Stimulated activated CD4-positive, alpha-beta T cell treated with anti-CD3 and anti-CD28 coated beads, Interleukin-2, amount 100 ng/mL, for 24 hours (primary cell): ENCODE results near the gene SNTG2.

ENCODE experiments used
- DNase-seq, 2 donors: peaks; one replicate each; pipeline ENCODE4 v3.0.0-alpha.2; 2020

The SNTG2 gene

GRCh38 chr2:954687-955000 lies 4.0 kb downstream of the SNTG2 start:
- no peak for DNase-seq

GRCh38 chr2:955829-956731 lies 5.4 kb downstream of the SNTG2 start:
- no peak for DNase-seq

- DNase-seq = no peak
Observed at GRCh38 chr2:959457-959856, 8.8 kb downstream of the SNTG2 start.

- DNase-seq = no peak
Observed at GRCh38 chr2:960061-960736, 9.6 kb downstream of the SNTG2 start.

- DNase-seq = no peak
Observed at GRCh38 chr2:961786-962185, 11.1 kb downstream of the SNTG2 start.

GRCh38 chr2:963876-964275 lies 13.2 kb downstream of the SNTG2 start:
- no peak for DNase-seq

- DNase-seq = no peak
Observed at GRCh38 chr2:964562-964961, 13.9 kb downstream of the SNTG2 start.

GRCh38 chr2:965640-966147 lies 15.0 kb downstream of the SNTG2 start:
- DNase-seq = no peak

- no peak for DNase-seq
Observed at GRCh38 chr2:973129-973528, 22.5 kb downstream of the SNTG2 start.

GRCh38 chr2:974054-974453 lies 23.4 kb downstream of the SNTG2 start:
- no peak for DNase-seq

- no peak for DNase-seq
Observed at GRCh38 chr2:974502-974901, 23.9 kb downstream of the SNTG2 start.

GRCh38 chr2:975095-975494 lies 24.4 kb downstream of the SNTG2 start:
- DNase-seq = no peak

- no peak for DNase-seq
Observed at GRCh38 chr2:979069-979928, 28.6 kb downstream of the SNTG2 start.

- no peak for DNase-seq
Observed at GRCh38 chr2:980176-980575, 29.5 kb downstream of the SNTG2 start.

- no peak for DNase-seq
Observed at GRCh38 chr2:981258-981657, 30.6 kb downstream of the SNTG2 start.

- no peak for DNase-seq
Observed at GRCh38 chr2:981759-982158, 31.1 kb downstream of the SNTG2 start.

GRCh38 chr2:985317-985898 lies 34.8 kb downstream of the SNTG2 start:
- DNase-seq = no peak

- DNase-seq = no peak
Observed at GRCh38 chr2:987789-988188, 37.1 kb downstream of the SNTG2 start.

- DNase-seq = no peak
Observed at GRCh38 chr2:989781-990467, 39.3 kb downstream of the SNTG2 start.

- no peak for DNase-seq
Observed at GRCh38 chr2:990970-991369, 40.3 kb downstream of the SNTG2 start.

- no peak for DNase-seq
Observed at GRCh38 chr2:1002350-1002749, 51.7 kb downstream of the SNTG2 start.

GRCh38 chr2:1004398-1004797 lies 53.7 kb downstream of the SNTG2 start:
- no peak for DNase-seq
